Measurements from ENCODE around the gene ATP9A. TPM values are rescaled to one million over a fixed set of nuclear protein-coding genes. Genes with fewer than 3 reads are reported as not detected.

Gene ATP9A
- polyA plus RNA-seq, 3 donors, result 0.04 TPM; not detected in 2

DNA sequence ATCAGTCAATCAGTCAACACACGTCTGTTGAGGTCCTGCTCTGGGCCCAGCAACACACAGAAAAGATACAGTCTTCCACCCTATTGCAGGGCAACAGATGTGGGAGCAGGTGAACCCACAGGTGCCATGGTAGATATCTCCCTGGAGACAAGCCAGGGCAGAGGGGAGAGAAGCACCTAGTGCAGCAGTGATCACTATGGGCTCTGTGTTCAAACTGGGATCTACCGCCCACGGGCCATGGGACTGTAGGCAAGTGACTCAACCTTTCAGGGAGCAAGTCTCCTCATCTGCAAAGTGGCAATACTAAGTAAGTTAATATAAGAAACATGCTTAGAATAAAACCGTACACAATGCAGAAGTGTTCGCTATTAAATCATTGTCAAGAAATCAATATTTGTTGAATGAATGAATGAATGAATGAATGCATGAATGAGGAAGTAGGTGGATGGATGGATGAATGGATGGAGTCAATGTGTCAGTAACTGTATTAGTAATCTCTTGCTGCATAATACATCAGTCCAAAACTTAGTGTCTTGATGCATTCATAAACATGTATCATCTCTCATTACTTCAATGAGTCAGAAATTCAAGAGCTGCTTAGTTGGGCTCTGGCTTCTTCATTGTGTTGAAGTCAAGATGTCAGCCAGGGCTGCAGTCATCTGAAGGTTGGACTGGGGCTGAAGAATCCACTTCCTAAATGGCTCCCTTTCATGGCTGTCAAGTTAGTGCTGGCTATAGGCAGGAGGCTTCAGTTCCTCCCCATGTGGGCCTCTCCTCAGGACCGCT is 193.7 kb downstream of the ATP9A start:
- peaks cover 4 to 16% (median 4%) of the 10 kb centered on the region in 7 donors for H3K9me3 Mint-ChIP-seq
- H3K36me3 Mint-ChIP-seq, result no peaks in the 10 kb centered on the region
- Histone ChIP-seq H3K4me1 (ENCODE audit: control insufficient read depth in 1 of 2, insufficient read depth in 2 of 2, low read length in 2 of 2) (no peaks in the 10 kb centered on the region), H3K79me2 (ENCODE audit: insufficient read depth, low read length) (no peaks in the 10 kb centered on the region), H3K9me3 (replicated peaks in 1 of 2; ENCODE audit: control insufficient read depth in 1 of 2, insufficient read depth in 1 of 2, low read length in 2 of 2) (peaks cover 0 to 11% of the 10 kb centered on the region in 2 donors), H4K20me1 (ENCODE audit: insufficient read depth, low read length) (no peaks in the 10 kb centered on the region), H3K36me3 (replicated peaks in 1 of 2; ENCODE audit: control insufficient read depth in 1 of 2, insufficient read depth in 2 of 2, low read length in 2 of 2) (no peaks in the 10 kb centered on the region), H3K9ac (ENCODE audit: insufficient read depth, low read length, poor library complexity, severe bottlenecking) (no peak overlapping the region), H3K27me3 (ENCODE audit: control insufficient read depth in 2 of 2, insufficient read depth in 2 of 2, low read length in 2 of 2) (no peaks in the 10 kb centered on the region), H3K27ac (ENCODE audit: low read depth in 1 of 2, low read length in 2 of 2) (no peak overlapping the region), H3K4me2 (replicated peaks; ENCODE audit: extremely low read depth, low read length, poor library complexity, severe bottlenecking) (no peak overlapping the region), H3K4me3 (replicated peaks in 1 of 3; ENCODE audit: low read depth in 2 of 3, low read length in 3 of 3) (no peak overlapping the region), H2AFZ (ENCODE audit: insufficient read depth, low read depth, low read length, poor library complexity, severe bottlenecking) (no peak overlapping the region)
- no peak overlapping the region for H3K27ac Mint-ChIP-seq
- H3K4me3 Mint-ChIP-seq, result no peak overlapping the region
- no peak for DNase-seq
- no peak for TF ChIP-seq CTCF (IDR thresholded peaks at IDR 0.05)
- peaks cover 2 to 3% (median 2%) of the 10 kb centered on the region in 3 donors for H3K27me3 Mint-ChIP-seq (ENCODE audit: low read depth in 3 of 3)
- no peaks in the 10 kb centered on the region for H3K4me1 Mint-ChIP-seq
- intact Hi-C loops (cut with micrococcal nuclease), result no loop called here
- no CpG with 5 or more reads among the region's 6 CpGs for WGBS (ENCODE audit: insufficient coverage)

DNA sequence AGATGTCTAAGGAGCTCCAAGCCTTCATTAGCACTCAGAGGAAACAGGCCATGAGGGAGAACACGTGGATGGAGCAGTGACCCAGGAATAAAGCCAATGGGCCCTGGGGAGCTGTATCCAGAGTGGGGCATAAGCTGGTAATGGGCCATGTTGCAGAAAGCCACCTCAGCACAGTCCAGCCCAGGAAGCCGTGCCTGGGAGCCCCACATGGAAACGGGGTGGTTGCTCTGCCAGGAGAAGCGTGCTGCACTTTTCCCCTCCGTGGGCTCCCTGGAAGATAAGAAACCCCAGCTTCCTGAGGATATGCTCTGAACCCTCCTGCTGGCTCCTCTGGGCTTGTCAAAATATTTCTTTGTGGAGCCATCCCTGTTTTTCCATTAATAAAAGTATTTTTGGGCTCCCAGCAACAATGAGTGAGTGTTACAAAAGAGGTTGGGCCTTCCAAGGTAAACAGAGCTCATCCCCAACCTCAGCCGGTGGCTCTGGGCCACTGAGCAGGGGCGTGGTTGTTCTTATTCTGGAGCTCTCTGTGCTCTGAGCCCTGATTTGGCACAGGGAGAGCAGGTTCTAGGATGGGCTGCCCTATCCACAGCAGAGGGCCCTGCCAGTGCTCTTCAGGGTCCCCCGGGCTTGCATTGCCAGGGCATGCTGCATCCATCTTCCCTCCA is 194.5 kb downstream of the ATP9A start:
- DNase-seq, result no peak
- Mint-ChIP-seq H3K4me1 (no peaks in the 10 kb centered on the region), H3K27me3 (ENCODE audit: low read depth in 3 of 3) (peaks cover 2 to 3% (median 2%) of the 10 kb centered on the region in 3 donors), H3K36me3 (no peaks in the 10 kb centered on the region), H3K27ac (no peak overlapping the region), H3K4me3 (no peak overlapping the region), H3K9me3 (peaks cover 4 to 16% (median 7%) of the 10 kb centered on the region in 7 donors)
- no peak overlapping the region for H2AFZ ChIP-seq (ENCODE audit: insufficient read depth, low read depth, low read length, poor library complexity, severe bottlenecking)
- H3K9ac ChIP-seq (ENCODE audit: insufficient read depth, low read length, poor library complexity, severe bottlenecking), result no peak overlapping the region
- H3K27me3 ChIP-seq (ENCODE audit: control insufficient read depth in 2 of 2, insufficient read depth in 2 of 2, low read length in 2 of 2), result no peaks in the 10 kb centered on the region
- no peaks in the 10 kb centered on the region for H3K36me3 ChIP-seq (replicated peaks in 1 of 2; ENCODE audit: control insufficient read depth in 1 of 2, insufficient read depth in 2 of 2, low read length in 2 of 2)
- peaks cover 0 to 11% of the 10 kb centered on the region in 2 donors for H3K9me3 ChIP-seq (replicated peaks in 1 of 2; ENCODE audit: control insufficient read depth in 1 of 2, insufficient read depth in 1 of 2, low read length in 2 of 2)
- no peaks in the 10 kb centered on the region for H3K4me1 ChIP-seq (ENCODE audit: control insufficient read depth in 1 of 2, insufficient read depth in 2 of 2, low read length in 2 of 2)
- H4K20me1 ChIP-seq (ENCODE audit: insufficient read depth, low read length), result no peaks in the 10 kb centered on the region
- WGBS (ENCODE audit: insufficient coverage), result 74% methylated on average over 8 of the region's 8 CpGs
- H3K27ac ChIP-seq (ENCODE audit: low read depth in 1 of 2, low read length in 2 of 2), result no peak overlapping the region
- H3K4me2 ChIP-seq (replicated peaks; ENCODE audit: extremely low read depth, low read length, poor library complexity, severe bottlenecking), result no peak overlapping the region
- no peaks in the 10 kb centered on the region for H3K79me2 ChIP-seq (ENCODE audit: insufficient read depth, low read length)
- TF ChIP-seq CTCF (IDR thresholded peaks at IDR 0.05), result no peak
- intact Hi-C loops (cut with micrococcal nuclease), result no loop called here
- no peak overlapping the region for H3K4me3 ChIP-seq (replicated peaks in 1 of 3; ENCODE audit: low read depth in 2 of 3, low read length in 3 of 3)
